OCI-LY7 (cell line): ENCODE data around the gene ADAMTSL2. TPM values are rescaled to one million over a fixed set of nuclear protein-coding genes. Genes with fewer than 3 reads are reported as not detected.

Experiments used
- BruUV-seq: library from RNA; stranded (reverse); fragments of 400-500 nt; replicated peaks from 2 replicates; lab custom pipeline; 2021; lab: Mats Ljungman, UMichigan
- CTCF ChIA-PET: fragments of 300-600 bp; sonication (Branson Sonifier 250); formaldehyde crosslinking; loops from one replicate; lab custom pipeline; 2022; ENCODE audit warnings: antibody characterized with exemption; ENCODE audit not compliant: unreplicated experiment; lab: Charles Lee
- POLR2A ChIA-PET: fragments of 300-600 bp; sonication (Branson Sonifier 250); formaldehyde crosslinking; loops from one replicate; lab custom pipeline; 2022; ENCODE audit warnings: antibody characterized with exemption; lab: Charles Lee
- DNase-seq: peaks from one replicate; pipeline ENCODE4 v3.0.0-alpha.2; 2015; ENCODE audit warnings: low spot score
- H2AFZ ChIP-seq: fragments of 200-600 bp; sonication (generic), shearing (Covaris generic); 2 replicates; pipeline ENCODE4 v1.6.1; 2014; ENCODE audit warnings: mild to moderate bottlenecking, antibody characterized with exemption, low read length, moderate library complexity
- H3K27ac ChIP-seq: fragments of 200-600 bp; sonication (generic); 2 replicates; pipeline ENCODE4 v1.5.1; 2014; ENCODE audit warnings: mixed run types, low read depth, mild to moderate bottlenecking, moderate library complexity, low read length, inconsistent platforms; ENCODE audit not compliant: poor library complexity, severe bottlenecking
- H3K36me3 ChIP-seq: fragments of 200-600 bp; sonication (generic); 2 replicates; pipeline ENCODE4 v1.6.1; 2014; ENCODE audit warnings: mild to moderate bottlenecking, antibody characterized with exemption, low read length, moderate library complexity, mixed read lengths; ENCODE audit not compliant: insufficient read depth
- H3K4me1 ChIP-seq: fragments of 200-600 bp; sonication (generic); 2 replicates; pipeline ENCODE4 v1.5.1; 2014; ENCODE audit warnings: mild to moderate bottlenecking, low read length; ENCODE audit not compliant: insufficient read depth, poor library complexity, severe bottlenecking
- H3K4me2 ChIP-seq: fragments of 200-600 bp; sonication (generic); 2 replicates; pipeline ENCODE4 v1.6.1; 2014; ENCODE audit warnings: mild to moderate bottlenecking, low read length
- H3K4me3 ChIP-seq: fragments of 200-600 bp; sonication (generic); 2 replicates; pipeline ENCODE4 v1.5.1; 2014; ENCODE audit warnings: mild to moderate bottlenecking, low read depth, low read length; ENCODE audit not compliant: poor library complexity, severe bottlenecking
- H3K79me2 ChIP-seq: fragments of 200-600 bp; sonication (generic); 2 replicates; pipeline ENCODE4 v1.6.1; 2016; ENCODE audit warnings: low read depth, mild to moderate bottlenecking, low read length, moderate library complexity, mixed read lengths; ENCODE audit not compliant: insufficient read depth
- H3K9me2 ChIP-seq: fragments of 200-600 bp; sonication (generic); 2 replicates; pipeline ENCODE4 v1.6.1; 2016; ENCODE audit warnings: mild to moderate bottlenecking, low read length, mixed read lengths; ENCODE audit not compliant: insufficient read depth
- H3K9me3 ChIP-seq: fragments of 200-600 bp; sonication (generic); 2 replicates; pipeline ENCODE4 v1.6.1; 2014; ENCODE audit warnings: mild to moderate bottlenecking, mixed run types, low read length, mixed read lengths
- H4K20me1 ChIP-seq: fragments of 200-600 bp; sonication (generic); 2 replicates; pipeline ENCODE4 v1.6.1; 2014; ENCODE audit warnings: mild to moderate bottlenecking, antibody characterized with exemption, low read length, moderate library complexity, mixed read lengths; ENCODE audit not compliant: insufficient read depth
- EZH2phosphoT487 ChIP-seq: fragments of 200-600 bp; sonication (generic); IDR thresholded peaks from 2 replicates; pipeline ENCODE4 v1.6.1; 2018; ENCODE audit warnings: low read depth, borderline replicate concordance, mild to moderate bottlenecking, mixed run types, antibody characterized with exemption, low read length, moderate library complexity, mixed read lengths
- intact Hi-C: fragments of 100-400 bp; cut with micrococcal nuclease; formaldehyde crosslinking; loops from one replicate; pipeline ENCODE4 v1.10.0; 2022; ENCODE audit not compliant: unreplicated experiment
- total RNA-seq, 2 experiments: library from RNA; depleted of rRNA in 1 of 2; stranded (reverse); fragments of >200 nt in 1 of 2; shearing (Covaris generic) in 1 of 2; gene quantifications; 2 replicates each; pipeline ENCODE4 v1.2.3, GENCODE V29; 2014 to 2022
- TF ChIP-seq, protein P1 (sequence below): fragments of 200-600 bp; sonication (generic); conservative IDR thresholded peaks from 2 replicates; pipeline ENCODE4 v1.5.1; 2014; ENCODE audit warnings: mild to moderate bottlenecking, antibody characterized with exemption, low read length, moderate library complexity, mixed read lengths

Gene ADAMTSL2
- total RNA-seq, 2 experiments from 2014 or later, result 0.88 TPM; not detected in 1

GRCh38 chr9:133599470-133600173 lies 65.1 kb downstream of the ADAMTSL2 start:
- Histone ChIP-seq H3K9me3 (peaks cover 19% of the 10 kb centered on the region), H4K20me1 (no peaks in the 10 kb centered on the region), H3K79me2 (no peaks in the 10 kb centered on the region), H2AFZ (no peak overlapping the region), H3K27ac (no peak overlapping the region), H3K9me2 (no peaks in the 10 kb centered on the region), H3K4me1 (peaks cover 7% of the 10 kb centered on the region), H3K4me3 (no peak overlapping the region), H3K36me3 (no peaks in the 10 kb centered on the region), H3K4me2 (no peak overlapping the region)
- TF ChIP-seq, protein P1, sequence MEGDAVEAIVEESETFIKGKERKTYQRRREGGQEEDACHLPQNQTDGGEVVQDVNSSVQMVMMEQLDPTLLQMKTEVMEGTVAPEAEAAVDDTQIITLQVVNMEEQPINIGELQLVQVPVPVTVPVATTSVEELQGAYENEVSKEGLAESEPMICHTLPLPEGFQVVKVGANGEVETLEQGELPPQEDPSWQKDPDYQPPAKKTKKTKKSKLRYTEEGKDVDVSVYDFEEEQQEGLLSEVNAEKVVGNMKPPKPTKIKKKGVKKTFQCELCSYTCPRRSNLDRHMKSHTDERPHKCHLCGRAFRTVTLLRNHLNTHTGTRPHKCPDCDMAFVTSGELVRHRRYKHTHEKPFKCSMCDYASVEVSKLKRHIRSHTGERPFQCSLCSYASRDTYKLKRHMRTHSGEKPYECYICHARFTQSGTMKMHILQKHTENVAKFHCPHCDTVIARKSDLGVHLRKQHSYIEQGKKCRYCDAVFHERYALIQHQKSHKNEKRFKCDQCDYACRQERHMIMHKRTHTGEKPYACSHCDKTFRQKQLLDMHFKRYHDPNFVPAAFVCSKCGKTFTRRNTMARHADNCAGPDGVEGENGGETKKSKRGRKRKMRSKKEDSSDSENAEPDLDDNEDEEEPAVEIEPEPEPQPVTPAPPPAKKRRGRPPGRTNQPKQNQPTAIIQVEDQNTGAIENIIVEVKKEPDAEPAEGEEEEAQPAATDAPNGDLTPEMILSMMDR, result no peak
- no peak for TF ChIP-seq EZH2phosphoT487
- DNase-seq, result no peak
- ChIA-PET CTCF (no interaction called here), POLR2A (no interaction called here)
- intact Hi-C loops, result no loop called here
- BruUV-seq, result no TSS peak

GRCh38 chr9:133600739-133601138 lies 66.2 kb downstream of the ADAMTSL2 start:
- no TSS peak for BruUV-seq
- DNase-seq, result no peak
- TF ChIP-seq, protein P1, result no peak
- no peak for TF ChIP-seq EZH2phosphoT487
- peaks cover 19% of the 10 kb centered on the region for H3K9me3 ChIP-seq
- ChIA-PET POLR2A (no interaction called here), CTCF (no interaction called here)
- intact Hi-C loops, result no loop called here
- no peaks in the 10 kb centered on the region for H3K79me2 ChIP-seq
- no peaks in the 10 kb centered on the region for H3K36me3 ChIP-seq
- peaks cover 12% of the 10 kb centered on the region for H3K4me1 ChIP-seq
- H4K20me1 ChIP-seq, result no peaks in the 10 kb centered on the region
- no peaks in the 10 kb centered on the region for H3K9me2 ChIP-seq
- H3K4me3 ChIP-seq, result no peak overlapping the region
- H2AFZ ChIP-seq, result no peak overlapping the region
- H3K4me2 ChIP-seq, result no peak overlapping the region
- H3K27ac ChIP-seq, result no peak overlapping the region

DNA sequence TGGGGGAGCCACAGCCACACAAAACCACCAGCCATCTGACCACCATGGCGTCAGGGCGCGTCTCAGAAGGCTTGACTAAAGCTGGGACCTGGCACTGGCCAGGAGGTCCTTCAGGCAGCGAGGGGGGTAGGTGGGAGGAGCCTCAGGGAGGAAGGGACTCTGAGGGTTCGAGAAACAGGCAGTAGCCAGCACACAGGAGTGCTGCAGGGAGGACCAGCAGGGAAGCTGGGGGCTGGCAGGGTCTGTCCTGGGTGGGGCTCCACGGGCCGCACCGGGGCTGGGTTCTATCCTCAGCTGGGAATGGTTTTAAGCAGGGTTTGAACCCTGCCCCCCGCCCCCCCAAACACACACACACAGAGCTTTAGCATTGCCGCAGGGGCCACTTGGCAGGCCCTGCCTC lies 67.2 kb downstream of the ADAMTSL2 start:
- H3K9me3 ChIP-seq, result peaks cover 16% of the 10 kb centered on the region
- H3K79me2 ChIP-seq, result no peaks in the 10 kb centered on the region
- no peak for DNase-seq
- BruUV-seq, result no TSS peak
- no peak overlapping the region for H3K27ac ChIP-seq
- H3K9me2 ChIP-seq, result no peaks in the 10 kb centered on the region
- no peaks in the 10 kb centered on the region for H4K20me1 ChIP-seq
- no peak overlapping the region for H3K4me2 ChIP-seq
- no peak overlapping the region for H3K4me3 ChIP-seq
- no peaks in the 10 kb centered on the region for H3K36me3 ChIP-seq
- H2AFZ ChIP-seq, result no peak overlapping the region
- ChIA-PET POLR2A (no interaction called here), CTCF (no interaction called here)
- no peak for TF ChIP-seq EZH2phosphoT487
- TF ChIP-seq, protein P1, result no peak
- intact Hi-C loops, result no loop called here
- peaks cover 12% of the 10 kb centered on the region for H3K4me1 ChIP-seq
